GM23338 (cell line): ENCODE measurements around the gene TMTC2. TPM values are rescaled to one million over a fixed set of nuclear protein-coding genes. Genes with fewer than 3 reads are reported as not detected.

Source experiments
- ATAC-seq: fragments of 200-7000 bp; cut with Tn5 transposase; 3 replicates; pipeline ENCODE4 v1.9.1; 2020
- DNase-seq: peaks from one replicate; pipeline ENCODE4 v3.0.0-alpha.2; 2015; ENCODE audit warnings: low spot score
- H2AFZ ChIP-seq: fragments of 200-600 bp; sonication (generic); 2 replicates; pipeline ENCODE4 v1.8.0; 2016; ENCODE audit warnings: antibody characterized with exemption, mild to moderate bottlenecking, moderate library complexity
- H3F3A ChIP-seq: fragments of 200-600 bp; sonication (generic); replicated peaks from 2 replicates; pipeline ENCODE4 v1.8.0; 2017; ENCODE audit warnings: antibody characterized with exemption, mixed run types, low read depth
- H3K27ac ChIP-seq: fragments of 200-600 bp; sonication (generic); 2 replicates; pipeline ENCODE4 v1.6.1; 2016; ENCODE audit warnings: low read depth
- H3K27me3 ChIP-seq: fragments of 200-600 bp; sonication (generic); 2 replicates; pipeline ENCODE4 v1.8.0; 2016; ENCODE audit warnings: mild to moderate bottlenecking, mixed run types, moderate library complexity; ENCODE audit not compliant: insufficient read depth
- H3K36me3 ChIP-seq: fragments of 200-600 bp; sonication (generic); 2 replicates; pipeline ENCODE4 v1.8.0; 2016; ENCODE audit warnings: mild to moderate bottlenecking; ENCODE audit not compliant: insufficient read depth
- H3K4me1 ChIP-seq: fragments of 200-600 bp; sonication (generic); 2 replicates; pipeline ENCODE4 v1.8.0; 2016; ENCODE audit warnings: mild to moderate bottlenecking, moderate library complexity; ENCODE audit not compliant: insufficient read depth
- H3K4me2 ChIP-seq: fragments of 200-600 bp; sonication (generic); 2 replicates; pipeline ENCODE4 v1.7.1; 2017; ENCODE audit warnings: mixed run types
- H3K4me3 ChIP-seq: fragments of 200-600 bp; sonication (generic); 2 replicates; pipeline ENCODE4 v1.6.1; 2016; ENCODE audit warnings: mixed run types
- H3K79me2 ChIP-seq: fragments of 200-600 bp; sonication (generic); replicated peaks from 2 replicates; pipeline ENCODE4 v1.8.0; 2017; ENCODE audit warnings: mild to moderate bottlenecking; ENCODE audit not compliant: insufficient read depth
- H3K9me2 ChIP-seq: fragments of 200-600 bp; sonication (generic); 2 replicates; pipeline ENCODE4 v1.8.0; 2017; ENCODE audit not compliant: insufficient read depth
- H4K20me1 ChIP-seq: fragments of 200-600 bp; sonication (generic); replicated peaks from 2 replicates; pipeline ENCODE4 v1.8.0; 2017; ENCODE audit warnings: mild to moderate bottlenecking; ENCODE audit not compliant: insufficient read depth
- H3K27ac Mint-ChIP-seq: 2 replicates; pipeline ENCODE4 v1.8.0; 2020; ENCODE audit warnings: inconsistent platforms, mild to moderate bottlenecking, moderate library complexity, mixed read lengths
- H3K27me3 Mint-ChIP-seq: 3 replicates; pipeline ENCODE4 v1.8.0; 2022; ENCODE audit warnings: low read depth, mild to moderate bottlenecking, moderate library complexity, mixed read lengths, inconsistent platforms; ENCODE audit not compliant: insufficient read depth, poor library complexity
- H3K36me3 Mint-ChIP-seq: 3 replicates; pipeline ENCODE4 v1.8.0; 2021; ENCODE audit warnings: low read depth, mild to moderate bottlenecking, inconsistent platforms, moderate library complexity, mixed read lengths
- H3K4me1 Mint-ChIP-seq: 3 replicates; pipeline ENCODE4 v1.8.0; 2020; ENCODE audit warnings: mild to moderate bottlenecking, inconsistent platforms, mixed read lengths
- H3K4me3 Mint-ChIP-seq: 3 replicates; pipeline ENCODE4 v1.8.0; 2021; ENCODE audit warnings: moderate library complexity, mild to moderate bottlenecking, inconsistent platforms, mixed read lengths
- H3K9me3 Mint-ChIP-seq: 3 replicates; pipeline ENCODE4 v1.8.0; 2020; ENCODE audit warnings: moderate library complexity, mild to moderate bottlenecking, inconsistent platforms, mixed read lengths
- CREB1 ChIP-seq: fragments of 250-450 bp; sonication (Bioruptor Pico); IDR thresholded peaks from 2 replicates; pipeline ENCODE4 v1.5.0; 2020; ENCODE audit warnings: low read depth, mild to moderate bottlenecking, moderate library complexity
- EZH2 ChIP-seq: fragments of 200-600 bp; sonication (generic); IDR thresholded peaks from one replicate; pipeline ENCODE4 v1.8.0; 2017; ENCODE audit warnings: antibody characterized with exemption, mild to moderate bottlenecking, low read depth; ENCODE audit not compliant: unreplicated experiment
- EZH2phosphoT487 ChIP-seq: fragments of 200-600 bp; sonication (generic); IDR thresholded peaks from one replicate; pipeline ENCODE4 v1.8.1; 2018; ENCODE audit warnings: antibody characterized with exemption; ENCODE audit not compliant: unreplicated experiment
- JUNB ChIP-seq: IDR thresholded peaks from one replicate; pipeline ENCODE4 v1.6.1; 2016; ENCODE audit warnings: antibody characterized with exemption; ENCODE audit not compliant: unreplicated experiment
- POLR2AphosphoS5 ChIP-seq: IDR thresholded peaks from 2 replicates; pipeline ENCODE4 v1.6.1; 2016; ENCODE audit warnings: antibody characterized with exemption, low read depth
- ZNF114 ChIP-seq: fragments of 250-450 bp; sonication (Bioruptor Pico); IDR thresholded peaks from 2 replicates; pipeline ENCODE4 v1.5.0; 2020; ENCODE audit warnings: mild to moderate bottlenecking, moderate library complexity
- ZNF331 ChIP-seq: fragments of 250-450 bp; sonication (Bioruptor Pico); IDR thresholded peaks from 2 replicates; pipeline ENCODE4 v1.5.0; 2020; ENCODE audit warnings: low read depth, mild to moderate bottlenecking, moderate library complexity
- polyA plus RNA-seq: library from polyadenylated mRNA; unstranded; fragments of >200 nt; fragmentation: Nextera tagmentation; extraction: Ambion mirVana; gene quantifications from 2 replicates; pipeline ENCODE4 v1.2.1, GENCODE V29; 2016
- total RNA-seq: library from RNA; depleted of rRNA; stranded (reverse); fragments of >200 nt; shearing (Covaris generic); gene quantifications from 2 replicates; pipeline ENCODE4 v1.2.3, GENCODE V29; 2014
- TF ChIP-seq, protein P1 (sequence below): fragments of 250-450 bp; sonication (Bioruptor Pico); IDR thresholded peaks from 2 replicates; pipeline ENCODE4 v1.5.0; 2020; ENCODE audit warnings: mild to moderate bottlenecking, moderate library complexity
- TF ChIP-seq, protein P2 (sequence below): IDR thresholded peaks from one replicate; pipeline ENCODE4 v1.6.1; 2018; ENCODE audit warnings: antibody characterized with exemption; ENCODE audit not compliant: unreplicated experiment
- TF ChIP-seq, protein P3 (sequence below): IDR thresholded peaks from 2 replicates; pipeline ENCODE4 v1.6.1; 2016; ENCODE audit warnings: antibody characterized with exemption

TMTC2 gene
- total and polyA plus RNA-seq, 2 experiments from 2014 or later, result 0.57 to 6.5 TPM

DNA sequence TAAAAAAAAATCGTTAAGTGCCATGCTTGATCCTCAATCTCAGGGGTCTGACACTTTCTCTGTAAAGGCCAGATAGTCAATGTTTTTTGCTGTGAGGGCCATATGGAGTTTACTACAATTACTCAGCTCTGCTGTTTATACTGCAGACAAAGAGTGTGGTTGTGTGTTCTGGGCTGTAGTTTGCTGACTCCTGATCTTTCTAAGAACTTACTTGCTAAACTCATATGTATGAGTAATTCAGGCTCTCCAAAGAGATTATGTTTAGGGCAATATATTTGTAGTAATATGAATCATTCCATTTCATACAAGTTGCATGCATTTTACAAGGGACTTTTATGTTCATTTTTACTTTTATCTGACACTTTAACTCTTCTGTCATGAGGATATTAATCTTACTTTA, 188.2 kb downstream of the TMTC2 start (continued):
- TF ChIP-seq, protein P1, sequence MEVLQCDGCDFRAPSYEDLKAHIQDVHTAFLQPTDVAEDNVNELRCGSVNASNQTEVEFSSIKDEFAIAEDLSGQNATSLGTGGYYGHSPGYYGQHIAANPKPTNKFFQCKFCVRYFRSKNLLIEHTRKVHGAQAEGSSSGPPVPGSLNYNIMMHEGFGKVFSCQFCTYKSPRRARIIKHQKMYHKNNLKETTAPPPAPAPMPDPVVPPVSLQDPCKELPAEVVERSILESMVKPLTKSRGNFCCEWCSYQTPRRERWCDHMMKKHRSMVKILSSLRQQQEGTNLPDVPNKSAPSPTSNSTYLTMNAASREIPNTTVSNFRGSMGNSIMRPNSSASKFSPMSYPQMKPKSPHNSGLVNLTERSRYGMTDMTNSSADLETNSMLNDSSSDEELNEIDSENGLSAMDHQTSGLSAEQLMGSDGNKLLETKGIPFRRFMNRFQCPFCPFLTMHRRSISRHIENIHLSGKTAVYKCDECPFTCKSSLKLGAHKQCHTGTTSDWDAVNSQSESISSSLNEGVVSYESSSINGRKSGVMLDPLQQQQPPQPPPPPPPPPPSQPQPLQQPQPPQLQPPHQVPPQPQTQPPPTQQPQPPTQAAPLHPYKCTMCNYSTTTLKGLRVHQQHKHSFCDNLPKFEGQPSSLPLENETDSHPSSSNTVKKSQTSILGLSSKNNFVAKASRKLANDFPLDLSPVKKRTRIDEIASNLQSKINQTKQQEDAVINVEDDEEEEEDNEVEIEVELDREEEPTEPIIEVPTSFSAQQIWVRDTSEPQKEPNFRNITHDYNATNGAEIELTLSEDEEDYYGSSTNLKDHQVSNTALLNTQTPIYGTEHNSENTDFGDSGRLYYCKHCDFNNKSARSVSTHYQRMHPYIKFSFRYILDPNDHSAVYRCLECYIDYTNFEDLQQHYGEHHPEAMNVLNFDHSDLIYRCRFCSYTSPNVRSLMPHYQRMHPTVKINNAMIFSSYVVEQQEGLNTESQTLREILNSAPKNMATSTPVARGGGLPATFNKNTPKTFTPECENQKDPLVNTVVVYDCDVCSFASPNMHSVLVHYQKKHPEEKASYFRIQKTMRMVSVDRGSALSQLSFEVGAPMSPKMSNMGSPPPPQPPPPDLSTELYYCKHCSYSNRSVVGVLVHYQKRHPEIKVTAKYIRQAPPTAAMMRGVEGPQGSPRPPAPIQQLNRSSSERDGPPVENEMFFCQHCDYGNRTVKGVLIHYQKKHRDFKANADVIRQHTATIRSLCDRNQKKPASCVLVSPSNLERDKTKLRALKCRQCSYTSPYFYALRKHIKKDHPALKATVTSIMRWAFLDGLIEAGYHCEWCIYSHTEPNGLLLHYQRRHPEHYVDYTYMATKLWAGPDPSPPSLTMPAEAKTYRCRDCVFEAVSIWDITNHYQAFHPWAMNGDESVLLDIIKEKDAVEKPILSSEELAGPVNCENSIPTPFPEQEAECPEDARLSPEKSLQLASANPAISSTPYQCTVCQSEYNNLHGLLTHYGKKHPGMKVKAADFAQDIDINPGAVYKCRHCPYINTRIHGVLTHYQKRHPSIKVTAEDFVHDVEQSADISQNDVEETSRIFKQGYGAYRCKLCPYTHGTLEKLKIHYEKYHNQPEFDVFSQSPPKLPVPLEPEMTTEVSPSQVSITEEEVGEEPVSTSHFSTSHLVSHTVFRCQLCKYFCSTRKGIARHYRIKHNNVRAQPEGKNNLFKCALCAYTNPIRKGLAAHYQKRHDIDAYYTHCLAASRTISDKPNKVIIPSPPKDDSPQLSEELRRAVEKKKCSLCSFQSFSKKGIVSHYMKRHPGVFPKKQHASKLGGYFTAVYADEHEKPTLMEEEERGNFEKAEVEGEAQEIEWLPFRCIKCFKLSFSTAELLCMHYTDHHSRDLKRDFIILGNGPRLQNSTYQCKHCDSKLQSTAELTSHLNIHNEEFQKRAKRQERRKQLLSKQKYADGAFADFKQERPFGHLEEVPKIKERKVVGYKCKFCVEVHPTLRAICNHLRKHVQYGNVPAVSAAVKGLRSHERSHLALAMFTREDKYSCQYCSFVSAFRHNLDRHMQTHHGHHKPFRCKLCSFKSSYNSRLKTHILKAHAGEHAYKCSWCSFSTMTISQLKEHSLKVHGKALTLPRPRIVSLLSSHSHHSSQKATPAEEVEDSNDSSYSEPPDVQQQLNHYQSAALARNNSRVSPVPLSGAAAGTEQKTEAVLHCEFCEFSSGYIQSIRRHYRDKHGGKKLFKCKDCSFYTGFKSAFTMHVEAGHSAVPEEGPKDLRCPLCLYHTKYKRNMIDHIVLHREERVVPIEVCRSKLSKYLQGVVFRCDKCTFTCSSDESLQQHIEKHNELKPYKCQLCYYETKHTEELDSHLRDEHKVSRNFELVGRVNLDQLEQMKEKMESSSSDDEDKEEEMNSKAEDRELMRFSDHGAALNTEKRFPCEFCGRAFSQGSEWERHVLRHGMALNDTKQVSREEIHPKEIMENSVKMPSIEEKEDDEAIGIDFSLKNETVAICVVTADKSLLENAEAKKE, result no peak
- no peak for TF ChIP-seq POLR2AphosphoS5
- no peak for TF ChIP-seq EZH2
- TF ChIP-seq, protein P2, sequence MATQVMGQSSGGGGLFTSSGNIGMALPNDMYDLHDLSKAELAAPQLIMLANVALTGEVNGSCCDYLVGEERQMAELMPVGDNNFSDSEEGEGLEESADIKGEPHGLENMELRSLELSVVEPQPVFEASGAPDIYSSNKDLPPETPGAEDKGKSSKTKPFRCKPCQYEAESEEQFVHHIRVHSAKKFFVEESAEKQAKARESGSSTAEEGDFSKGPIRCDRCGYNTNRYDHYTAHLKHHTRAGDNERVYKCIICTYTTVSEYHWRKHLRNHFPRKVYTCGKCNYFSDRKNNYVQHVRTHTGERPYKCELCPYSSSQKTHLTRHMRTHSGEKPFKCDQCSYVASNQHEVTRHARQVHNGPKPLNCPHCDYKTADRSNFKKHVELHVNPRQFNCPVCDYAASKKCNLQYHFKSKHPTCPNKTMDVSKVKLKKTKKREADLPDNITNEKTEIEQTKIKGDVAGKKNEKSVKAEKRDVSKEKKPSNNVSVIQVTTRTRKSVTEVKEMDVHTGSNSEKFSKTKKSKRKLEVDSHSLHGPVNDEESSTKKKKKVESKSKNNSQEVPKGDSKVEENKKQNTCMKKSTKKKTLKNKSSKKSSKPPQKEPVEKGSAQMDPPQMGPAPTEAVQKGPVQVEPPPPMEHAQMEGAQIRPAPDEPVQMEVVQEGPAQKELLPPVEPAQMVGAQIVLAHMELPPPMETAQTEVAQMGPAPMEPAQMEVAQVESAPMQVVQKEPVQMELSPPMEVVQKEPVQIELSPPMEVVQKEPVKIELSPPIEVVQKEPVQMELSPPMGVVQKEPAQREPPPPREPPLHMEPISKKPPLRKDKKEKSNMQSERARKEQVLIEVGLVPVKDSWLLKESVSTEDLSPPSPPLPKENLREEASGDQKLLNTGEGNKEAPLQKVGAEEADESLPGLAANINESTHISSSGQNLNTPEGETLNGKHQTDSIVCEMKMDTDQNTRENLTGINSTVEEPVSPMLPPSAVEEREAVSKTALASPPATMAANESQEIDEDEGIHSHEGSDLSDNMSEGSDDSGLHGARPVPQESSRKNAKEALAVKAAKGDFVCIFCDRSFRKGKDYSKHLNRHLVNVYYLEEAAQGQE, result no peak
- TF ChIP-seq CREB1 (CRISPR knock-in tag), result no peak
- no peak for TF ChIP-seq EZH2phosphoT487

DNA sequence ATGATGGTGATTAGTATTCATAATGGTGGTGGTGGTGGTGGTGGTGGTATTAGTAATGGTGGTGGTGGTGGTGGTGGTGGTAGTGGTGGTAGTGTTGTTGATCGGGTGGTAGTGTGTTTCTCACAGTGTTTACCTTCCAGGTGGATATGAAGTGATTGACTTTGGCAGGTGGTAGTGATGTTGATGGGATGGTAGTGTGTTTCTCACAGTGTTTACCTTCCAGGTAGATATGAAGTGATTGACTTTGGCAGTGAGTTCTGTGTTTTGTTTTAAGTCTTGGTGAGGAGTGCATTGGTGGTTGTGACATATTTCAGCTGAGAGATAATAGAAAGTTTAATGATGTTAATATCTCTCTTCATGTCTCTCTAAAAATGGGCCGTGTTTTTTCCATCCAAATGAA, 189.4 kb downstream of the TMTC2 start:
- H3K27me3 ChIP-seq, result no peaks in the 10 kb centered on the region
- TF ChIP-seq ZNF331 (CRISPR knock-in tag) (no peak), ZNF114 (CRISPR knock-in tag) (no peak), JUNB (no peak)
- TF ChIP-seq, protein P3, sequence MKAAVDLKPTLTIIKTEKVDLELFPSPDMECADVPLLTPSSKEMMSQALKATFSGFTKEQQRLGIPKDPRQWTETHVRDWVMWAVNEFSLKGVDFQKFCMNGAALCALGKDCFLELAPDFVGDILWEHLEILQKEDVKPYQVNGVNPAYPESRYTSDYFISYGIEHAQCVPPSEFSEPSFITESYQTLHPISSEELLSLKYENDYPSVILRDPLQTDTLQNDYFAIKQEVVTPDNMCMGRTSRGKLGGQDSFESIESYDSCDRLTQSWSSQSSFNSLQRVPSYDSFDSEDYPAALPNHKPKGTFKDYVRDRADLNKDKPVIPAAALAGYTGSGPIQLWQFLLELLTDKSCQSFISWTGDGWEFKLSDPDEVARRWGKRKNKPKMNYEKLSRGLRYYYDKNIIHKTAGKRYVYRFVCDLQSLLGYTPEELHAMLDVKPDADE, result no peak
- TF ChIP-seq, protein P2, result no peak

More for the DNA sequence above, 189.4 kb downstream of the TMTC2 start:
- no peaks in the 10 kb centered on the region for H3K36me3 ChIP-seq
- H3K4me1 ChIP-seq, result no peaks in the 10 kb centered on the region
- no peaks in the 10 kb centered on the region for H3K79me2 ChIP-seq
- Mint-ChIP-seq H3K4me3 (no peak overlapping the region), H3K27ac (no peak overlapping the region), H3K36me3 (no peaks in the 10 kb centered on the region), H3K27me3 (no peaks in the 10 kb centered on the region), H3K9me3 (no peaks in the 10 kb centered on the region), H3K4me1 (peaks cover 17% of the 10 kb centered on the region)
- H3K9me2 ChIP-seq, result no peaks in the 10 kb centered on the region
- H3K4me2 ChIP-seq, result no peak overlapping the region
- no peak overlapping the region for H3K4me3 ChIP-seq
- H4K20me1 ChIP-seq, result no peaks in the 10 kb centered on the region
- DNase-seq (no peak), ATAC-seq (no peak)
- H2AFZ ChIP-seq, result no peak overlapping the region
- no peak overlapping the region for H3K27ac ChIP-seq
- H3F3A ChIP-seq, result no peaks in the 10 kb centered on the region
